Ovary (tissue), 3 donors: ENCODE measurements around the gene ARHGEF33.

Experiments used
- POLR2A ChIP-seq: fragments of 450-650 bp; IDR thresholded peaks from one replicate; pipeline ENCODE4 v1.6.1; 2017; ENCODE audit warnings: antibody characterized with exemption, mild to moderate bottlenecking, moderate library complexity
- TF ChIP-seq, protein P1 (sequence below), 3 donors: fragments of 450-650 bp in 2 of 3; fragments of 200-600 bp in 1 of 3; IDR thresholded peaks; one replicate each; pipeline versions ENCODE4 v1.5.1 to v1.8.0; 2016 to 2022; ENCODE audit warnings: antibody characterized with exemption in 3 of 3, mild to moderate bottlenecking in 1 of 3
- donor health status: DM: no; HTN: no; CAD: no.

DNA sequence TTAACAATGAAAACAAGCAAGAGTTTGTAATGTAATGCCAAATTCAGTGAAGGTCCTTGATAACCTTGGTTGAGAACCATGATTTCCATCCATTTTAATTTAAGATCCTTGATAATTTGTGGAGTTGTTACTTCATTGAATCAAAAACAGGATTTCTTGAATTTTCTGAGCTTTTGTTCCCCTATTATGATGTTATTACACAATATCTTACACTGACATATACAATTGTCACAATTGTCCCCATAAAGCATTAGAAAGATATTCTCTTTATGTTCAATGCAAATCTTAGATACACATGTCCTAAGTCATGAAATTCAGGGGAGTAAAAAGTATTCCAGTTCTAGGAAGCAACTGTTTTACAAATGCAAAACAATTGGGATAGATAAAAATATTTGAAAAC, 83.6 kb downstream of the ARHGEF33 start:
- TF ChIP-seq, protein P1, sequence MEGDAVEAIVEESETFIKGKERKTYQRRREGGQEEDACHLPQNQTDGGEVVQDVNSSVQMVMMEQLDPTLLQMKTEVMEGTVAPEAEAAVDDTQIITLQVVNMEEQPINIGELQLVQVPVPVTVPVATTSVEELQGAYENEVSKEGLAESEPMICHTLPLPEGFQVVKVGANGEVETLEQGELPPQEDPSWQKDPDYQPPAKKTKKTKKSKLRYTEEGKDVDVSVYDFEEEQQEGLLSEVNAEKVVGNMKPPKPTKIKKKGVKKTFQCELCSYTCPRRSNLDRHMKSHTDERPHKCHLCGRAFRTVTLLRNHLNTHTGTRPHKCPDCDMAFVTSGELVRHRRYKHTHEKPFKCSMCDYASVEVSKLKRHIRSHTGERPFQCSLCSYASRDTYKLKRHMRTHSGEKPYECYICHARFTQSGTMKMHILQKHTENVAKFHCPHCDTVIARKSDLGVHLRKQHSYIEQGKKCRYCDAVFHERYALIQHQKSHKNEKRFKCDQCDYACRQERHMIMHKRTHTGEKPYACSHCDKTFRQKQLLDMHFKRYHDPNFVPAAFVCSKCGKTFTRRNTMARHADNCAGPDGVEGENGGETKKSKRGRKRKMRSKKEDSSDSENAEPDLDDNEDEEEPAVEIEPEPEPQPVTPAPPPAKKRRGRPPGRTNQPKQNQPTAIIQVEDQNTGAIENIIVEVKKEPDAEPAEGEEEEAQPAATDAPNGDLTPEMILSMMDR (IDR thresholded peaks at IDR 0.05) = no peak
- TF ChIP-seq POLR2A = no peak
